Epithelial cell of prostate (primary cell): ENCODE results near the gene TEX10.
"Not testable (repeated sequence)": the region's sequence is repeated elsewhere in the genome, so short reads cannot be mapped to it uniquely, and the experiment has no call there.

Experiments used
- DNase-seq: peaks from one replicate; pipeline ENCODE4 v3.0.0-alpha.2; 2011; ENCODE audit warnings: low read depth, low spot score
- H3K27ac ChIP-seq: fragments of 450-650 bp; 2 replicates; pipeline ENCODE4 v1.5.1; 2017; ENCODE audit warnings: mild to moderate bottlenecking

The TEX10 gene

GRCh38 chr9:100352727-100353505 lies at the start of gene TEX10:
TEX10 (minus strand) TSS chr9:100352942; CDS start chr9:100349363, 3,579 bp downstream.
- H3K27ac ChIP-seq, result peak within 1 kb of the TSS; percentile 67
- DNase-seq, result peak; percentile 8

DNA sequence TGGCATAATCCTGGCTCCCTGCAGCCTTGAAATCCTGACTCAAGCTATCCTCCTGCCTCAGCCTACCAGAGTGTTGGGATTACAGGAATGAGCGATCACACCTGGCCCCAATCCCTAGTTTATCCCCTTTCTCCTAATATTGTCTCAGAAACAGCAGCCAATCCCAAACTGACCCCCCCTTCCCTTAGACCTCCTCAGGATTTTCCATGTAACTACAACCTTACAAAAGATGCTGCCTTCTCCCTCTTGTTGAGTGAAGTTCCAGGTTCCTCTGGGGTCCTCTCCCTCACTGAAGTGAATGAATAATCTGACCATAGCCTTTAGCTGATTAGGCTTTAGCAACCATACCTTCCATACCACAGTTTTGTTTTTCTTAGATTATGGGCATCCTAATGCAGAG lies 48.3 kb upstream of the TEX10 start:
- DNase-seq, result no peak
- no peak overlapping the region for H3K27ac ChIP-seq

DNA sequence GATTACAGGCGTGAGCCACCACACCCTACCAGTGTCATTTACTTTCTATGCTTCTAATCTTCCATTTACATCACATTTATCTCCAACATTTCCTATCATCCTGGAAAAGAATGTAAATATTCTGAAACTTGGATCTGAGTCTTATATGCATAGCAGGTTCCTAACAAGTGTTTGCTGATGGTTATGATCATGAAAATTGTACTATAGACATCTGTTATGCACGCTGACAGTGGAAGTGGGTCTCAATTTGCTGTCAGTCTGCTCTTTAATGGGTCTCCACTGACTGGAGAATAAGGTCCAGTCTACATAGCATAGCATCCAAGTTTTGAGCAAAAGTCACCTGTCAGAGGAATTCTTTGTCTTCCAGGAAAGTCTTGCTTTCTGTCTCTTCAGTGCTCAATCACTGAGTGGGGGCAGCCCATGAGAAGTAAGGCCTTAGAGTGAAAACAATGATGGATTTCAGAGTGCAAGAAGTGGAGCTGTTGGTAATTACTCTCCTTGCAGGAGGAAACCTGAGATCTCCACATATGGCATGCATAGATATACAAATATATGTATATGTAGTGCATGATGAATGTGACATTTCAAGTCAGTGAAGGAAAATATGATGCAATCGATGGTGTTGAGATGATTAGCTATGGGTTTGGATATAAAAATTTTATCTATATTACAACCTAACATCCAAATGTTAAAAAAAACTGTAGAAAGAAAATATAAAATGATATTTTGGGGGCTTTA lies 45.0 kb upstream of the TEX10 start:
- H3K27ac ChIP-seq, result no peak overlapping the region
- DNase-seq, result no peak

- DNase-seq, result no peak
- H3K27ac ChIP-seq, result no peak overlapping the region
These were observed 44.0 kb upstream of the TEX10 start for GRCh38 chr9:100396769-100397168.

GRCh38 chr9:100394816-100395215 lies 42.1 kb upstream of the TEX10 start:
- no peak overlapping the region for H3K27ac ChIP-seq
- DNase-seq, result no peak

GRCh38 chr9:100394032-100394695 lies 41.4 kb upstream of the TEX10 start:
- DNase-seq, result no peak
- no peak overlapping the region for H3K27ac ChIP-seq

DNA sequence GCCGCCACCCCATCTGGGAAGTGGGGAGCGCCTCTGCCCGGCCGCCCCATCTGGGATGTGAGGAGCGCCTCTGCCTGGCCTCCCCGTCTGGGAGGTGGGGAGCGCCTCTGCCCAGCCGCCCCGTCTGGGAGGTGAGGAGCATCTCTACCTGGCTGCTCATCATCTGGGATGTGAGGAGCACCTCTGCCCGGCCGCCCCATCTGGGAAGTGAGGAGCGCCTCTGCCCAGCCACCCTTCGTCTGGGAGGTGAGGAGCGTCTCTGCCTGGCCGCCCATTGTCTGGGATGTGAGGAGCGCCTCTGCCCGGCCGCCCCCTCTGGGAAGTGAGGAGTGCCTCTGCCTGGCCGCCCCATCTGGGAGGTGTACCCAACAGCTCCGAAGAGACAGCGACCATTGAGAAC lies 40.2 kb upstream of the TEX10 start:
- H3K27ac ChIP-seq, DNase-seq: not testable (repeated sequence)

DNA sequence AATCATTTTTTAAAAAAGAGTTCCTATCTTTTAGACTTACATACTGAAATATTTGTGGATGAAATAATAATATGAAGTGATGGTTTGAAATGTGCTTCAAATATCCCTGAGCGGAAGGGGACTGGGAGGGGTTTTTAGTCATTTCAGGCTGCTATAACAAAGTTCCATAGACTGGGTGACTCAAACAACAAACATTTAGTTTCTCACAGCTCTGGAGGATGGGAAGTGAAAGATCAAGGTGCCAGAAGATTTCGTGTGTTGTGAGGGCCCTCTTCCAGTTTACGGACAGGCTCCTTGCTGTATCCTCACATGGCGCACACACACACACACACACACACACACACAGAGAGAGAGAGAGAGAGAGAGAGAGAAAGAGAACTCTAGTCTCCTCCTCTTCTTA lies 27.1 kb upstream of the TEX10 start:
- DNase-seq, result no peak
- peak overlapping the region; percentile 89 for H3K27ac ChIP-seq

- no peak for DNase-seq
- peak overlapping the region; percentile 22 for H3K27ac ChIP-seq
These were observed 24.3 kb upstream of the TEX10 start for GRCh38 chr9:100377015-100377414.

DNA sequence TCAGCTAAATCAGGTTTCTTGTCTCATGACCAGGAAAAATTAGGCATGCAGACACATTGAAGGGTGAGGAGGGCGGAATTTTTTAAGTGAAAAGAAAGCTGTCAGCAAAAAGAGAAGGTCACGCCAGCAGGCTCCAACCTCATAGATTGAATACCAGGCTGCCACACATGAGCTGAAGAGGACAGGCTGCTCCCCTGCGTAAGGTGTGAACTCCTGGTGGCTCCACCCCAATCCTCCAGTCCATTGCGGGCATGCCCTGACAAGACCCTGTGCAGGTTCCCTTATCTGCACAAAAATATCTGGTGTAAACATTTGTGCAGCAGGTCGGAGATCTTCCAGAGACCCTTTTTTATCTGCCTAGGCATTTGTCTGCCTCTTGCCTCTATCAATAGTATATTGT lies 22.9 kb upstream of the TEX10 start:
- no peak for DNase-seq
- peak overlapping the region; percentile 22 for H3K27ac ChIP-seq

DNA sequence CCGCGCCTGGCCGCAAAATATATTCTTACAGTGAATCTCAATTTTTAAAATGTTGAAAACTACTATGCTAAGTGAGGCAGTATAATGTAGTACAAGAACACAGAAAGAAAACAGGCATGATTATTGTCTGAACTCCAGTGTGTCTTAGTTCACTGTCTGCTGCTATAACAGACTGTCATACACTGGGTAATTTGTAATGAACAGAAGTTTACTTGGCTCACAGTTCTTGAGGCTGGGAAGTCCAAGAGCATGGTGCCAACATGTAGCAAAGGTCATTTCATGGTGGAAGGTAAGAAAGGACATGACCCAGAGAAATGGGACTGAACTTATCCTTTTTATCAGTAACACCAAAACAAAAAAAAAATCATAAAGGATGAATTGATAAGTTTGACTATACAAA lies 19.9 kb upstream of the TEX10 start:
- no peak overlapping the region for H3K27ac ChIP-seq
- DNase-seq, result no peak

DNA sequence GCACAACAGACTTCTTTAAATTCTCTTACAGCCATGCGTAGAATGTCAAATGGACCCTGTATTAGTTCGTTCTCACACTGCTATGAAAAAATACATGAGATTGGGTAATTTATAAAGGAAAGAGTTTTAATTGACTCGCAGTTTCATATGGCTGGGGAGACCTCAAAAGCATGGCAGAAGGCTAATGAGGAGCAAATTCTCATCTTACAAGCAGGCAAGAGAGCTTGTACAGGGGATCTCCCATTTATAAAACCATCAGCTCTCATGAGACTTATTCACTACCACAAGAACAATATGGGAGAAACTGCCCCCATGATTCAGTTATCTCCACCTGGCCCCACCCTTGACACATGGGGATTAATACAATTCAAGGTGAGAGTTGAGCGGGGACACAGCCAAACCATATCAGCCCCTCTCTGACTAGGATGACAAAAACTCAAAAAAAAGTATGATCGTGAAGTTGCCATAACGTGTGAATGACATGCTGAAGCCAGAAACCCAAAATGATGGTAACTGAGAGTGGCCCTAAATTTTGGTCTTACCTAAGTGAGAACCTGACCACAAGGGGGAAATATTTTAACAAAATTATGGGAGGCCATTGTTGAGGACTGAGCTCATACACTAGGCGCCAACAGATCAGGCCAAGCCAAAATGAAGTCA lies 17.5 kb upstream of the TEX10 start:
- DNase-seq, result no peak

DNA sequence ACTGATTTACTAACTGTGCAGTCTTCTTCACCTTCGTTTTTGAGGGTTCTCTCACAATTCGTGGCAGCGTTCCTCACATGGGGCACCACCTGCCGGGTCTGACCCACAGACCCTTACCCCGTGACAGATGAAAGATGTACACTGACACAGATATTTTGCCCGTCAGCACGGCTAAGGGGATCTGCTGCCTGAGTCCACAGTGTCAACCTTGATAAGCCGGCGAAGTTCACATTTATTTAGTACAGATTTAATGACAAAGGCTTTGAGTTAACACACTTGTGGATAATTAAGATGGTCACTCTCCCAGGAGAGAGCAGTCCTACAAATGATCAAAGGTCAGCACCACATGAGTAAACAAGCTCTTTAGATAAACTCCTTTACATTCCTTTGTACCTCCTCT lies 15.9 kb upstream of the TEX10 start:
- no peak for DNase-seq
- no peak overlapping the region for H3K27ac ChIP-seq

More for the DNA sequence above, 17.5 kb upstream of the TEX10 start:
- H3K27ac ChIP-seq, result no peak overlapping the region

GRCh38 chr9:100366121-100366520 lies 13.4 kb upstream of the TEX10 start:
- DNase-seq, result no peak
- H3K27ac ChIP-seq, result no peak overlapping the region

DNA sequence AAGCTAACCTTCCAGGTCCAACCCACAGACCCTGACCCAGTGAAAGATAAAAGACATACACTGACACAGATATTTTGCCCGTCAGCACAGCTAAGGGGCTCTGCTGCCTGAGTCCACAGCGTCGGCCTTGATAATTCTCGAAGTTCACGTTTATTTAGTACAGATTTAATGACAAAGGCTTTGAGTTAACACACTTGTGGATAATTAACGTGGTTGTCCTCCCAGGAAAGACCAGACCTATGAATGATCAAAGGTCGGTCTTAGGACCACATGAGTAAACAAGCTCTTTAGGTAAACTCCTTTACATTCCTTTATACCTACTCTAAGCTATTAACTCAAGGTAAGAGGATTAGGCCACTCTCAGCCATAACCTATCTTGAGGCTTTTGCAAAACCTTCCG lies 11.3 kb upstream of the TEX10 start:
- H3K27ac ChIP-seq, result no peak overlapping the region
- no peak for DNase-seq

DNA sequence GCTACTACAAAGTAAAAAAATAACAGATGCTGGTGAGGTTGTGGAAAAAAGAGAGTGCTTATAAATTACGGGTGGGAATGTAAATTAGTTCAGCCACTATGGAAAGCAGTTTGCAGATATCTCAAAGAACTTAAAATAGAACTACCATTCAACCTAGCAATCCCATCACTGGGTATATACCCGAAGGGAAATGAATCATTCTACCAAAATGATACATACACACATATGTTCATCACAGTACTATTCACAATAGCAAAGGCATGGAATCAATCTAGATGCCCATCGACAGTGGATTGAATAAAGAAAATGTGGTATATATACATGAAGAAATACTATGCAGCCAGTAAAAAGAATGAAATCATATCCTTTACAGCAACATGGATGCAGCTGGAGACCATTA lies 6.3 kb upstream of the TEX10 start:
- DNase-seq, result no peak
- H3K27ac ChIP-seq, result no peak overlapping the region

DNA sequence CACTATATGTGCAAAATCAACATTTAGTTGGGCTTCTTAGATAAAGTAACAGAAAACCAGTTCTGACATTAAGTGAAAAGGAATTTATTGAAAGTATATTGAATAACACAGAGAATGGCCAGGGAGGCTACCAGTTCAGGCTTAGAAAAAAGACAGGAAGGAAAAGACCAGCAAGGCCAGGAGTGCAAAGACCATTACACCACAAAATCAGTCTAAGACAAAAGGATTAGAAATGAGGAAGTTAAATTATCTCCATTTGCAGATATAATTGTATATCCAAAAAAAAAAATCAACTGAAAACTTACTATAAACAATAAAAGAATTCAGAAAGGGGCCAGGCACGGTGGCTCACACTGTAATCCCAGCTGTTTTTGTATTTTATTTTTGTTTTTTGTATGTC lies 4.8 kb upstream of the TEX10 start:
- DNase-seq, result no peak
- H3K27ac ChIP-seq, result no peak overlapping the region

DNA sequence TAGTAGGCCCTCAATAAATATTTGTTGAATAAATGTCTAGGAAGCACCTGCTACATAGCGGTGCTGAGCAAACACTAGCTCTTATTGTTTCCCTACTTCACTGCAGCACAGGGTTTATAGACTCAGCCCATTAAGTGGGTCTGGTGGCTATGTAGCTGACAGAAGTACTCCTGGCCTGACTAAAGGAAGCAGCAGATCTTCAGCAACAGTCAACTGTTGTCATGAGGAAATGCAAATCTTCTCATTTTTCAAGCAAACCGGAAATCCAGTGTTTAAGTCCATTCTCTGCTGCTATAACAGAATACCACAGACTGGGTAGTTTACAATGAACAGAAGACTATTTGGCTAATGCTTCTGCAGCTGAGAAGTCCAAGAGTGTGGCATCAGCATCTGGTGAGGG lies 2.8 kb upstream of the TEX10 start:
- H3K27ac ChIP-seq, result no peak overlapping the region
- DNase-seq, result no peak

- no peak overlapping the region for H3K27ac ChIP-seq
- DNase-seq, result no peak
These were observed 1.5 kb upstream of the TEX10 start for GRCh38 chr9:100354121-100354800.

GRCh38 chr9:100352201-100352726 lies 478 bp downstream of the TEX10 start:
- peak overlapping the region; percentile 67 for H3K27ac ChIP-seq
- DNase-seq, result no peak
